ENCODE data around the gene BAHD1.

The BAHD1 gene

GRCh38 chr15:40439461-40439959 lies 1.2 kb upstream of the BAHD1 start:
- H3K4me3 ChIP-seq (ENCODE audit: low read depth in 1 of 2, low read length in 2 of 2) = peak overlapping the region; percentile 62 to 64
- H3K36me3 ChIP-seq (ENCODE audit: control insufficient read depth in 1 of 2, insufficient read depth in 2 of 2, low read length in 2 of 2) = no peaks in the 10 kb centered on the region
- H3K4me1 ChIP-seq (ENCODE audit: control insufficient read depth in 1 of 2, insufficient read depth in 2 of 2, low read length in 2 of 2) = peaks cover 15 to 45% of the 10 kb centered on the region in 2 donors
- H3K27me3 ChIP-seq (ENCODE audit: low read depth, low read length) = peaks cover 27% of the 10 kb centered on the region
- H3K9me3 ChIP-seq (ENCODE audit: control insufficient read depth in 1 of 2, low read length in 2 of 2) = no peaks in the 10 kb centered on the region
- no peak overlapping the region for H3K27ac ChIP-seq (ENCODE audit: low read length)

GRCh38 chr15:40439960-40440742 lies 602 bp upstream of the BAHD1 start:
- Histone ChIP-seq H3K4me1 (ENCODE audit: control insufficient read depth in 1 of 2, insufficient read depth in 2 of 2, low read length in 2 of 2) (peaks cover 15 to 52% of the 10 kb centered on the region in 2 donors), H3K27ac (ENCODE audit: low read length) (no peak overlapping the region), H3K9me3 (ENCODE audit: control insufficient read depth in 1 of 2, low read length in 2 of 2) (no peaks in the 10 kb centered on the region), H3K4me3 (ENCODE audit: low read depth in 1 of 2, low read length in 2 of 2) (peak overlapping the region; percentile 62 to 64), H3K36me3 (ENCODE audit: control insufficient read depth in 1 of 2, insufficient read depth in 2 of 2, low read length in 2 of 2) (no peaks in the 10 kb centered on the region), H3K27me3 (ENCODE audit: low read depth, low read length) (peaks cover 22% of the 10 kb centered on the region)

- Histone ChIP-seq H3K36me3 (ENCODE audit: control insufficient read depth in 1 of 2, insufficient read depth in 2 of 2, low read length in 2 of 2) (no peaks in the 10 kb centered on the region), H3K4me3 (ENCODE audit: low read depth in 1 of 2, low read length in 2 of 2) (peak overlapping the region; percentile 46 to 78), H3K4me1 (ENCODE audit: control insufficient read depth in 1 of 2, insufficient read depth in 2 of 2, low read length in 2 of 2) (peaks cover 21 to 48% of the 10 kb centered on the region in 2 donors), H3K27ac (ENCODE audit: low read length) (no peak overlapping the region), H3K27me3 (ENCODE audit: low read depth, low read length) (peaks cover 13% of the 10 kb centered on the region), H3K9me3 (ENCODE audit: control insufficient read depth in 1 of 2, low read length in 2 of 2) (no peaks in the 10 kb centered on the region)
Measured at GRCh38 chr15:40441565-40442531, 1.1 kb downstream of the BAHD1 start.

GRCh38 chr15:40443255-40443654 lies 2.5 kb downstream of the BAHD1 start:
- Histone ChIP-seq H3K4me1 (ENCODE audit: control insufficient read depth in 1 of 2, insufficient read depth in 2 of 2, low read length in 2 of 2) (peaks cover 18 to 43% of the 10 kb centered on the region in 2 donors), H3K27ac (ENCODE audit: low read length) (no peak overlapping the region)

GRCh38 chr15:40443846-40444245 lies 3.1 kb downstream of the BAHD1 start:
- Histone ChIP-seq H3K36me3 (ENCODE audit: control insufficient read depth in 1 of 2, insufficient read depth in 2 of 2, low read length in 2 of 2) (no peaks in the 10 kb centered on the region), H3K9me3 (ENCODE audit: control insufficient read depth in 1 of 2, low read length in 2 of 2) (no peaks in the 10 kb centered on the region), H3K27me3 (ENCODE audit: low read depth, low read length) (no peaks in the 10 kb centered on the region), H3K27ac (ENCODE audit: low read length) (no peak overlapping the region), H3K4me1 (ENCODE audit: control insufficient read depth in 1 of 2, insufficient read depth in 2 of 2, low read length in 2 of 2) (peaks cover 18 to 43% of the 10 kb centered on the region in 2 donors), H3K4me3 (ENCODE audit: low read depth in 1 of 2, low read length in 2 of 2) (no peak overlapping the region)

More at GRCh38 chr15:40443255-40443654, 2.5 kb downstream of the BAHD1 start:
- Histone ChIP-seq H3K36me3 (ENCODE audit: control insufficient read depth in 1 of 2, insufficient read depth in 2 of 2, low read length in 2 of 2) (no peaks in the 10 kb centered on the region), H3K27me3 (ENCODE audit: low read depth, low read length) (no peaks in the 10 kb centered on the region), H3K9me3 (ENCODE audit: control insufficient read depth in 1 of 2, low read length in 2 of 2) (no peaks in the 10 kb centered on the region), H3K4me3 (ENCODE audit: low read depth in 1 of 2, low read length in 2 of 2) (no peak overlapping the region)

GRCh38 chr15:40444736-40445135 lies 4.0 kb downstream of the BAHD1 start:
- no peak overlapping the region for H3K27ac ChIP-seq (ENCODE audit: low read length)
- H3K4me1 ChIP-seq (ENCODE audit: control insufficient read depth in 1 of 2, insufficient read depth in 2 of 2, low read length in 2 of 2) = peaks cover 18 to 38% of the 10 kb centered on the region in 2 donors
- H3K4me3 ChIP-seq (ENCODE audit: low read depth in 1 of 2, low read length in 2 of 2) = no peak overlapping the region
- no peaks in the 10 kb centered on the region for H3K27me3 ChIP-seq (ENCODE audit: low read depth, low read length)
- no peaks in the 10 kb centered on the region for H3K9me3 ChIP-seq (ENCODE audit: control insufficient read depth in 1 of 2, low read length in 2 of 2)
- H3K36me3 ChIP-seq (ENCODE audit: control insufficient read depth in 1 of 2, insufficient read depth in 2 of 2, low read length in 2 of 2) = no peaks in the 10 kb centered on the region

GRCh38 chr15:40445421-40445922 lies 4.7 kb downstream of the BAHD1 start:
- H3K27ac ChIP-seq (ENCODE audit: low read length) = no peak overlapping the region
- H3K36me3 ChIP-seq (ENCODE audit: control insufficient read depth in 1 of 2, insufficient read depth in 2 of 2, low read length in 2 of 2) = no peaks in the 10 kb centered on the region
- H3K9me3 ChIP-seq (ENCODE audit: control insufficient read depth in 1 of 2, low read length in 2 of 2) = no peaks in the 10 kb centered on the region
- no peak overlapping the region for H3K4me3 ChIP-seq (ENCODE audit: low read depth in 1 of 2, low read length in 2 of 2)
- H3K4me1 ChIP-seq (ENCODE audit: control insufficient read depth in 1 of 2, insufficient read depth in 2 of 2, low read length in 2 of 2) = peaks cover 18 to 35% of the 10 kb centered on the region in 2 donors
- H3K27me3 ChIP-seq (ENCODE audit: low read depth, low read length) = no peaks in the 10 kb centered on the region

- Histone ChIP-seq H3K27ac (ENCODE audit: low read length) (no peak overlapping the region), H3K4me3 (ENCODE audit: low read depth in 1 of 2, low read length in 2 of 2) (no peak overlapping the region), H3K36me3 (ENCODE audit: control insufficient read depth in 1 of 2, insufficient read depth in 2 of 2, low read length in 2 of 2) (no peaks in the 10 kb centered on the region), H3K9me3 (ENCODE audit: control insufficient read depth in 1 of 2, low read length in 2 of 2) (no peaks in the 10 kb centered on the region), H3K27me3 (ENCODE audit: low read depth, low read length) (no peaks in the 10 kb centered on the region), H3K4me1 (ENCODE audit: control insufficient read depth in 1 of 2, insufficient read depth in 2 of 2, low read length in 2 of 2) (peaks cover 18 to 35% of the 10 kb centered on the region in 2 donors)
Measured at GRCh38 chr15:40446144-40446543, 5.4 kb downstream of the BAHD1 start.

- H3K4me1 ChIP-seq (ENCODE audit: control insufficient read depth in 1 of 2, insufficient read depth in 2 of 2, low read length in 2 of 2) = peaks cover 19 to 31% of the 10 kb centered on the region in 2 donors
- no peaks in the 10 kb centered on the region for H3K9me3 ChIP-seq (ENCODE audit: control insufficient read depth in 1 of 2, low read length in 2 of 2)
- no peak overlapping the region for H3K4me3 ChIP-seq (ENCODE audit: low read depth in 1 of 2, low read length in 2 of 2)
- no peak overlapping the region for H3K27ac ChIP-seq (ENCODE audit: low read length)
- no peaks in the 10 kb centered on the region for H3K36me3 ChIP-seq (ENCODE audit: control insufficient read depth in 1 of 2, insufficient read depth in 2 of 2, low read length in 2 of 2)
- H3K27me3 ChIP-seq (ENCODE audit: low read depth, low read length) = no peaks in the 10 kb centered on the region
Measured at GRCh38 chr15:40448354-40448753, 7.6 kb downstream of the BAHD1 start.

GRCh38 chr15:40449275-40449674 lies 8.5 kb downstream of the BAHD1 start:
- no peaks in the 10 kb centered on the region for H3K27me3 ChIP-seq (ENCODE audit: low read depth, low read length)
- peaks cover 19 to 25% of the 10 kb centered on the region in 2 donors for H3K4me1 ChIP-seq (ENCODE audit: control insufficient read depth in 1 of 2, insufficient read depth in 2 of 2, low read length in 2 of 2)
- no peak overlapping the region for H3K27ac ChIP-seq (ENCODE audit: low read length)
- no peaks in the 10 kb centered on the region for H3K36me3 ChIP-seq (ENCODE audit: control insufficient read depth in 1 of 2, insufficient read depth in 2 of 2, low read length in 2 of 2)
- H3K9me3 ChIP-seq (ENCODE audit: control insufficient read depth in 1 of 2, low read length in 2 of 2) = no peaks in the 10 kb centered on the region
- no peak overlapping the region for H3K4me3 ChIP-seq (ENCODE audit: low read depth in 1 of 2, low read length in 2 of 2)

- peaks cover 21 to 25% of the 10 kb centered on the region in 2 donors for H3K4me1 ChIP-seq (ENCODE audit: control insufficient read depth in 1 of 2, insufficient read depth in 2 of 2, low read length in 2 of 2)
Measured at GRCh38 chr15:40450047-40450446, 9.3 kb downstream of the BAHD1 start.

More at GRCh38 chr15:40450047-40450446, 9.3 kb downstream of the BAHD1 start:
- Histone ChIP-seq H3K9me3 (ENCODE audit: control insufficient read depth in 1 of 2, low read length in 2 of 2) (no peaks in the 10 kb centered on the region), H3K27me3 (ENCODE audit: low read depth, low read length) (no peaks in the 10 kb centered on the region), H3K36me3 (ENCODE audit: control insufficient read depth in 1 of 2, insufficient read depth in 2 of 2, low read length in 2 of 2) (no peaks in the 10 kb centered on the region), H3K4me3 (ENCODE audit: low read depth in 1 of 2, low read length in 2 of 2) (no peak overlapping the region), H3K27ac (ENCODE audit: low read length) (no peak overlapping the region)

Measured in muscle layer of duodenum (tissue), 2 donors.